NCI-H226 (cell line): ENCODE measurements around the gene MKNK2.
A peak's percentile ranks its signal among the peaks of the same experiment; 100 is the strongest.
"Not testable (repeated sequence)": the region's sequence is repeated elsewhere in the genome, so short reads cannot be mapped to it uniquely, and the experiment has no call there.

Experiments
- DNase-seq: peaks from one replicate; pipeline ENCODE4 v3.0.0-alpha.2; 2015

The MKNK2 gene

DNA sequence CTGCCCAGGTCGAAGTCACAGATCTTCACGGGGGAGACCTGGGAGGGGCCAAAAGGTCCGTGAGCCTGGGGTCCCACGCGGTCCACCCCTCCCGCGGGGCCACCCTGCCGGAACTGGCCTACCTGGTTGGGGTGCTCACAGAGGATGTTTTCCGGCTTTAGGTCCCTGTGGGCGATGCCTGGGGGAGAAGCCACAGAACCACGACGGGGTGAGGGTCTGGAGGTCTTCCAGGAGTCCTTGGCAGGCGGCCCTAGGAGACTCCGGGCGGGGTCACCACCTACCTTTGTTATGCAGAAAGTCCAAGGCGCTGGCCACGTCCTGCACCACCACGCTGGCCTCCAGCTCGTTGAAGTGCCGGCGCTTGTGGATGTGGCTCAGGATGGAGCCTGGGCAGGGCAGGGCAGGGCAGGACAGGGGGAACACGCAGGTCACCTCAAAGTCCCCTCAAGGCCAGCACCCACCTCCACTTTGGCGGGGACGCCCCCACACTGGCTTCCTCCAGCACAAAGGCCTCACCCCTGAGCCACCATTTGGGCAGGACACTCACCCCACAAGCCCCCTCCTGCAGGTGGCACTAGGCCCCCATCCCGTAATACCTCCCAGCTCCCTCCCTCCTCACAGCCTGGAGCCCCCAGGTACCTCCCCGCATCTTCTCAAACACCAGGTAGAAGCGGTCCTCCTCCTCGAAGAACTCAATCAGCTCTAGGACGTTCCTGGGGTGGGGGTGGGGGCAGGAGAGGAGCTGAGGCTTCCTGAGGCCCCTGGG, 8.4 kb downstream of the MKNK2 start:
- no peak for DNase-seq

DNA sequence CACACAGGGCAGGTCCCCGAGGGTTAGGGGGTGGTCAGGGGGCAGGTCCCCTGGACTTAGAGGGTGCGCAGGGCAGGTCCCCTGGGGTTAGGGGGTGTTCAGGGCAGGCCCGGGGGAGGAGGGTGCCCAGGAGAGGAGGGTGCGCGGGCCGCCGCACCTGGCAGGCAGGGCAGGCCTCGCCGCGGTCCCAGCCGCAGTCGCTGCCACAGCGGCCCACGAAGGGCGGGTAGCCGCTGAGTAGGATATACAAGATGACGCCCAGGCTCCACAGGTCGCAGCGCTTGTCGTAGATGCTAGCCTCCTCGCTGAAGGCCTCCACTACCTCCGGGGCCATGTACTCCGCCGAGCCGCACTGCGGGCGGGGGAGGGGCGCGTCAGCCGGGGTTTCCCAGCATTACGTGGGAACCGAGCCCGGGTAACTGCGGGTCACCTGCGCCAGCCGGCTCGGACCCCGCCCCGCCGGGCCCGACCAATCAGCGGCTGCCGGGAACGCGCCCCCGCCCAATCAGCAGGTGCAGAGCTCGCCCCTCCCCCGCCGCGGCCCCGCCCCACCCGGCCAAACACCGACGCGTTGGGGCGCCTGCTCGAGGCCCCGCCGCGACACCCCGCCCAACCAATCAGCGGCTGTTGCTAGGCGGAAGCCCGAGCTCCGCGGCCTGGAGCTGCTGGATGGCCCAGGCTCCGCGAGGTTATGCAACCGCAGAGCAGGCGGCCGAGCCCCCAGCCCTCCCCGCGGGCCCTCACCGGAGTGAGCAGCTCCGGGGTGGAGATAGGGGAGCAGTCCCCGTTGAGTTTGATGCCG, 9.2 kb downstream of the MKNK2 start:
- DNase-seq = peak; percentile 95

DNA sequence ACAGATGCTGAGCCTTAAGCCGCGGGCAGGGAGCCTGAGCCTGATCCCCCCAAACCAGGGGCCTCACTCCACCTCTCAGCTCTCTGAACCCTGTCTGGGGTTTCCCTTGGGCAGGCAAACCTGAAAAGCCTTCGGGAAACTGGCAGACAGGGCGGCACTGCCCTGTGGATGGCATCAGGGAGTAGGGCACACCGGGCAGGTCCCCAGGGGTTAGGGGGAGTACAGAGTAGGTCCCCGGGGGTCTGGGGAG, 9.7 kb downstream of the MKNK2 start:
- DNase-seq = no peak

GRCh38 chr19:2040647-2041432, 10.2 kb downstream of the MKNK2 start:
- no peak for DNase-seq

GRCh38 chr19:2039959-2040646, 10.9 kb downstream of the MKNK2 start:
- DNase-seq = no peak

DNA sequence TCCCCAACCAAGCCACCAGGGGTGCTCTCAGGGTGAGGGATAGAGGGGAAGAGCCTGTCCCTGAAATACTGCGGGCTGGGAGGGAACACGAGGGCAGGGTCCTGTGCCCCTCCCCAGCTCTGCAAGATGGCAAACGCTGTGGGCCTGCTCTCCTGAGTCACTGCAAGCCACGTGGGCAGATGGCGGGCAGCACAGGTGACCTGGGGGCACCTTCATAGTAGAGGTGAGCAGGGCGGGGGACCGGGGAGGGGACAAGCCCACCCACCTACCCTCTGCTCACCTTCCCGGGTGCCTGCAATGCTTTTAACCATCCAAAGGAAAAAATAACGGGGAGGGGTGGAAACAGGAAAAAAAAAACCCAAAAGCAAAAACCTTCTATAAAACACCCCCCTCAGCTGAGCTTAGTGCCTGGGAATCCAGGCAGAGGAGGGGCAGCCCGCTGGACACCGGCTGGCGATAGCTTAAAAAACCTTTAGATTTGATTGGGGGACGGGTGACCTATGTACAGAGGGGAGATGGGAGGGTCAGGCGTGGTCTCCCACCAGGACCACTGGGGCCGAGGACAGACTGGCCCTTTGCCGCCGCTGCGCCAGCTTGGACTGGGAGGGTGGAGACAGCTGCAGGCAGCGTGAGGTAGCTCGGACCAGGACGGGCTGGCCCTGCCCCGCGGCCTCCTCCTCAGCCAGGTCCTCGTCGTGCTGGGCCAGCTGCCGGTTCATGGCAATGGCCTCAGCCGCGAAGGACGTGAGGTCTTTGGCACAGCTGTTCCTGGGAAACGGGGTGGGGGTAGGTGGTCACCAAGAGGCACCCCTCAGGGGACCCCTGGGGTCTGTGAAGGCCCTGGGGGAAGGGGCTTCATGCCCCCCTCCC, 11.7 kb downstream of the MKNK2 start:
- no peak for DNase-seq

- DNase-seq = no peak
Measured at GRCh38 chr19:2038284-2039088, 12.6 kb downstream of the MKNK2 start.

DNA sequence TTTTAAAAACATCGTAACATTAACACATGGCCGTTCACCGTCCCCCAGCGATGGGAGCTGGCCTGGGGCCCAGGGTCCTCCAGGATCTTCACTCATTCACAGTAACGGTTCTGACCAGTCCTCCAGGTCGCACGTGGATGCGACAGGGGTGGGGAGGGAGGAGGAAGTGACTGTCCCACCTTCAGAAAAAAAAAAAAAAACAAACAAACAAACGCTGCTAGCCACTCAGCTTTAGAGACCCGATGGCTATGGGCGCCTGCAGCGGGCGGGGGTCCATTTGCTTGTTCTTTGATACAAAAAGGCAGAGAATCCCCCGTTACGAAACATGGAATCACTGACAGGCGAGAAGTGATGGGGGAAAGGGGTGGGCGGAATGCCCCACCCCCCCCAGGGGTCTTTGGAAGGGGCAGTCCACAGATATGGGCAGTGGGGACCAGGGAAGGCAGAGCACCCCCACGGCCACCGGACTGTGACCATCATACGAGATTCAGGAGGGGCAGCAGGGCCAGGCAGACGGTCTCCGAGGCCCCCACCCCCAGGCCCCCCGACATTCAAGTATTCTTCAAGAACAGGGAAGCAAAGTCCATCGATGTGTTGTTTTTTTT, 13.3 kb downstream of the MKNK2 start:
- no peak for DNase-seq

DNA sequence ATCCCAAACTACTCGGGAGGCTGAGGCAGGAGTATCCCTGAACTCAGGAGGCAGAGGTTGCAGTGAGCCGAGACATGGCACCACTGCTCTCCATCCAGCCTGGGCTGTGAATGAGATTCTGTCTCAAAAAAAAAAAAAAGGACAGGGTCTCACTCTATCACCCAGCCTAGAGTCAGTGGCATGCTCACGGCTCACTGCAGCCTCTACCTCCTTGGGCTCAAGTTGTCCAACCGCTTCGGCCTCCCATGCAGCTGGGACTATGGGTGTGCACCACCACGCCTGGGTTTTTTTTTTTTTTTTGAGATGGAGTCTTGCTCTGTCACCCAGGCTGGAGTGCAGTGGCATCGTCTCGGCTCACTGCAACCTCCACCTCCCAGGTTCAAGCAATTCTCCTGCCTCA, 14.6 kb downstream of the MKNK2 start:
- no peak for DNase-seq

GRCh38 chr19:2035590-2035991, 15.5 kb downstream of the MKNK2 start:
- DNase-seq = no peak

DNA sequence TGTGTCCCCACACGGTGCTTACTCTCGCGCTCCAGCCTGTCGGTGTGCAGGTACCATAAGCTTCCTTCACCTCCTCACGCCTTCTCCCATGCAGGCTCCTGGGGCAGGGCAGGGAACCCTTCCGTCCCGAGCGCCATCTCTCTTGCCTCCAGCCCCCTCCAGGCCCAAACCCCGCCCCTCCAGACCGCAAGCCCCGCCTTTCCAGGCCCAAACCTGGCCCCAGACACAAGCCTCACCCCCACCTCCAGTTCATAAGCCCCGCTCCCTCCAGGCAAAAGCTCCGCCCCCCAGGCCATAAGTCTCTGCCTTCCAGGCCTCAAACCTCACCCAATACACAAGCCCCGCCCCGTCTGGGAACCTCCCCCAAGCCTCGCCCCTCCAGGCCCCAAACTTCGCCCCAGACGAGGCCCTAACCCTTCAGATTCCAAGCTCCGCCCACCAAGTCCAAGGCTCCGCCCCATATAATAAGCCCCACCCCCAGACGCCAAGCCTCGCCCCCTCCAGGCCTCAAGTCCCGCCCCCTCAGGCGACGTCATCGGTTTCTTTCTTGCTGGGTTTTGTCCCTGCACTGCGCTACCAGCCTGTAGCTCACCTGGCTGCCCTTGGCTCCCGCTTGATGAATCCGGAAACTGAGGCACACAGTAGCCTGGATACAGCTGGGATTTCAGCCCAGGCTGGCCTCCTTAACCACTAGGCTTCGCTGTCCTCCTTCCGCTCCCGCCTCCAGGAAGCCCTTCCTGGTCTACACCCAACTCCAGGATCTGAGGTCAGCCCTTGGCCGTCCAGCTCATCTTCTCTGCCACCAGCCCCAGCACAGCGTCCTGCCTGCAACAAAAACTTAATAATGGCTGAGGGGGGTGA, 16.1 kb downstream of the MKNK2 start:
- no peak for DNase-seq

DNA sequence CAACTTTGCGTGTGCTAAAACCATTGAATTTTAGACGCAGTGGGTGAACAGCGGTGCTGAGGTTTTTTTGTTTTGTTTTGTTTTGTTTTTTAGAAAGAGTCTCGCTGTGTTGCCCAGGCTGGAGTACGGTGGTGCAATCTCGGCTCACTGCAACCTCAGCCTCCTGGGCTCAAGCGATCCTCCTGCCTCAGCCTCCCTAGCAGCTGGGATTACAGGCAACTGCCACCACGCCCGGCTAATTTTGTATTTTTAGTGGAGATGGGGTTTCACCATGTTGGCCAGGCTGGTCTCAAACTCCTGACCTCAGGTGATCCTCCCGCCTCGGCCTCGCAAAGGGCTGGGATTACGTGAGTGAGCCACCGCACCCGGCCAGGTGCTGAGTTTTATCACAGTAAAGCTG, 16.8 kb downstream of the MKNK2 start:
- DNase-seq = not testable (repeated sequence)

DNA sequence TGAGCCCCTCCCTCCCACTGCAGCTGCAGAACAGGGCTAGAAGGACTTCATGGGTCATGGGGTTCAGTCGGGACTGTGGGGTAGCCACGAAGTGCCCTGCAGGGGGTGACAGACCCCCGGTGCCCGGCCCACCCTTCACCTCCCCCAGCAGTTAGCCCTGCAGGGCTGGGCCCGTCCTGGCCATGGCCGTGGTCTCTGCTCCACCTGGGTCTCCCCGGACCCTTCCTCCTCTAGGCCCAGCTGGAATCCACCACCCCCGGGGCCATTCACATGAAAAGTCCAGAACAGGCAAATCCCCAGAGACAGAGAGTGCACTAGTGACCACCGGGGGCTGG, 17.3 kb downstream of the MKNK2 start:
- DNase-seq = no peak

DNA sequence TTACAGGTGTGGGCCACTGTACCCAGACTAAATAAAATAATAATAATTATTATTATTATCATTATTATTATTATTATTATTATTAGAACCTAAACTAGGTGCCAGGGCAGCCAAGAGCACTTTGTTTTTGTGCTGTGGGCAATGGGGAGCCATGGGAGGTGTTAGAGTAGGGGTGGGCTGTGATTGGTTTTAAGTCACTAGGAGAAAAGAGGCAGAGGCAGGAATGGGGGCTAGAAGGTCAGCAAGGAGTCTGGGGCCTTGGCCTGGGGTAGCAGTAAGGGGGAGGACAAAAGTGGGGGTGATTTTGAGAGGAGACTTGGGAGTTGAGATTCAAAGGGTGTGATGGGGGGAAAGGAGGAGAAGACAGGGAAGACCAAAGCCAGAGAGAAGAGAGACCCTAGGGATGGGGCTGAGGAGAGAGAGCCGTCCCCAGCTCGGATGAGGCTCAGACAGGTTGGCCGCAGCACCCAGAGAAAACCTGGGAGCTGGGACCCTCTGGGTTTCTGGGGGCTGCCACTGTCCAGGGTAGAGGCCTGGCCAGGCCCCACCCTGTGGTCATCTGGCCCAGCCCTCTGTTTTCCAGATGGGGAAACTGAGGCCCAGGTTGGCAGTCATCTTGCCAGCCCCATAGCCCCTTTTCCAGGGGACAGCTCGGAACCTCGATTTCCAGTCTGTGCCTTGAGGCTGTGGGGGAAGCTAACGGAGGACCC, 17.8 kb downstream of the MKNK2 start:
- DNase-seq = no peak

- DNase-seq = peak; percentile 84
Measured at GRCh38 chr19:2032296-2032941, 18.6 kb downstream of the MKNK2 start.

GRCh38 chr19:2027361-2027760, 23.7 kb downstream of the MKNK2 start:
- DNase-seq = no peak

GRCh38 chr19:2026770-2027169, 24.3 kb downstream of the MKNK2 start:
- DNase-seq = no peak

- DNase-seq = no peak
Measured at GRCh38 chr19:2022289-2022688, 28.8 kb downstream of the MKNK2 start.
